Kidney capillary endothelial cell (primary cell): ENCODE data around the gene FUS.
"Not testable (repeated sequence)": the region's sequence is repeated elsewhere in the genome, so short reads cannot be mapped to it uniquely, and the experiment has no call there.

ENCODE experiments used
- DNase-seq: peaks from one replicate; pipeline ENCODE4 v3.0.0-alpha.2; 2018; ENCODE audit warnings: low spot score

Gene FUS

GRCh38 chr16:31143694-31144148 lies 36.2 kb upstream of the FUS start:
- DNase-seq, result no peak

GRCh38 chr16:31144418-31144817 lies 35.5 kb upstream of the FUS start:
- not testable (repeated sequence) for DNase-seq

- DNase-seq, result no peak
These were observed 34.4 kb upstream of the FUS start for GRCh38 chr16:31145398-31145990.

DNA sequence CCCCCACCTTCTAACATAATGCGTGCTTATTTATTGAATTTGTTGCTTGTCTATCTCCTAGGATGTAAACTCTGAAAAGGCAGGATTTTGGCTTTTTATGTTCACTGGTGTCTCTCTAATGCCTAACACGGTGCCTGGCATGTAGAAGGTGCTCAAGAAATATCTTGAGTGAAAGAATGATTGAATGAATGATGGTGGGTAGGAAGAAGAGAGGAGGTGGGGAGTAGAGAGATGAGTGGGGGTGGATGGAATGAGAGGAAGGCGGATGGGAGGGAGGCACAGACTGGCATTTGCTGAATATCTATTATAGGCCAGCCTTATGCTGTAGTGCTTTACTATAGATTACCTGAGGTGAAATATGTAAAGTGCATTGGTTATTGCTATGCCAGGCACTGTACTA lies 32.4 kb upstream of the FUS start:
- DNase-seq, result no peak

GRCh38 chr16:31148281-31148728 lies 31.6 kb upstream of the FUS start:
- no peak for DNase-seq

GRCh38 chr16:31148896-31149295 lies 31.0 kb upstream of the FUS start:
- no peak for DNase-seq

DNA sequence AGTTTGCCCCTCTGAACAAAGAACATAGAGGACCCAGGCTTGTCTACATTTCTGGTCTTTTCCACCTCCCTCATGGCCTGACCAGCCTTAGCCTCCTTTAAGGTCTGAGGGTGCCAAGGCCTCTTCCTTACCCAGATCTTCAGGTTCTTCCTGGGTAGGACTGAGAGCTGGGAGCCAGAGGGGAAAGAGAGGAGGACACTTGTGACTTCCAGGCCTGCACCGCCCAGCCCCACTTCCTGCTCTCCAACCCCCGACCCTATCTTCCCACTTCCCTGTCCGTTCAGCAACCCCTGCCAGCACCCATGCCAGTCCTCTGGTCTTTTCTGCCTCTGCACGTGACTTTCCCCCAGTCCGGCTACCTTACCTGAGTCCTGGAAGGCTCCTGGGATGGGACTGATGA lies 30.6 kb upstream of the FUS start:
- no peak for DNase-seq

DNA sequence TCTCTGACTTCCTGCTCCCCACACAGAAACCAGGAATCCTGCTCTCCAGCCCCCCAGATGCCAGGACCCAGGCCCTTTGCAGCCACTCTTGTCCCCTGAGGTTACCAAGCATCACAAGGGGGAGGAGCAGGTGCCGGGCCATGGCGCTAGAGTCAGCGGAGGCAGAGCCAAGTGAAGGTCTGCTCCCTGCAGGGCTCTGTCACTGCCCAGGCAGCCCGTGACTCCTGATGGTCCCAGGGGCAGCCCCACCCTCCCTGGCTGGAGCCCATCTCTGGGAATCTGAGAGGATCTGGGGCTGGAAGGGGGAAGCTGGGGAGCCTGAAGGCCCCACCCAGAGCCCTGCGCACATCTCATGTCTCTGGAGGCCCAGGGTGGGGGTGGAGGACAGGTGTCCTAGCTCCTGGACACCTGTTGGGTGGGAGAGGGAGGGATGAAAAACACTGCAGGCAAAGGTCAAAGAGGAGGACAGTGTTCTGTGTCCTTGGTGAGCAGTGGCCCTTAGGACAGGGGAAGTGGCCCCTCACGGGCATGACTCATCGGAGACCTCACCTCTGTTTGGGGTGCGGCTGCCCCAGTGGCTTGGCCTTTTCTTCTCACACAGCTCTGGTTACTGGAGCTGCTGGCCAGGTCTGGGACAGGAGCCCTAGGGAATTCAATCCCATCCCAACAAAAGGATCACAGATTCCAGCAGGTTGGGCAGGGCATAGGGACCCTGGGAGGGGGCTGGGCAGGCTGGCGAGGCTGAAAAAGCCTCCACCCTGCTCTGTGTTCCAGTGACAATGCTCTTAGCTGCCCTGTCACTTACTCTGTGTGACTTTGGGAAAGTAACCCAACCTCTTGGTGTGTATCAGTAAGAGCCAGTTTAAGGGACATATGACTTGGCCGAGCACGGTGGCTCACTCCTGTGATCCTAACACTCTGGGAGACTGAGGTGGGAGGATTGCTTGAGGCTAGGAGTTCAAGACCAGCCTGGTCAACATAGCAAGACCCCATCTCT lies 29.7 kb upstream of the FUS start, which contains the start of gene PRSS36:
Gene PRSS36, minus strand, starts transcription at position 173 of the 997 bp plus-strand sequence. Its CDS starts 31 bp downstream, at position 142.
- DNase-seq, result no peak

GRCh38 chr16:31150976-31151375 lies 29.0 kb upstream of the FUS start:
- DNase-seq, result not testable (repeated sequence)

GRCh38 chr16:31157136-31157535 lies 22.8 kb upstream of the FUS start:
- no peak for DNase-seq

- DNase-seq, result no peak
These were observed 12.6 kb upstream of the FUS start for GRCh38 chr16:31167315-31167714.

- no peak for DNase-seq
These were observed 11.1 kb upstream of the FUS start for GRCh38 chr16:31168848-31169247.

DNA sequence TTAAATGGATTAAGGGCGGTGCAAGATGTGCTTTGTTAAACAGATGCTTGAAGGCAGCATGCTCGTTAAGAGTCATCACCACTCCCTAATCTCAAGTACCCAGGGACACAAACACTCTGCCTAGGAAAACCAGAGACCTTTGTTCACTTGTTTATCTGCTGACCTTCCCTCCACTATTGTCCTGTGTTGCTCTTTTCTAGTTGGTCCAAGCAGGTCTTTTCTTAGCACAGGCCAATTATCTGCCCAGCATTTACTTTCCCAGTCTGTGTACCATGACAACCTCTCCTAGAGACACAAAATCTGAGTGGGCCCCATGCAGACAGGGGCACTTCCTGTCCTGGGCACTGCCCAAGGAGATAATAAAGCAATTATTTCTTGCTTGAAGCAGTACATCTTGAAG lies 9.9 kb upstream of the FUS start:
- DNase-seq, result not testable (repeated sequence)

DNA sequence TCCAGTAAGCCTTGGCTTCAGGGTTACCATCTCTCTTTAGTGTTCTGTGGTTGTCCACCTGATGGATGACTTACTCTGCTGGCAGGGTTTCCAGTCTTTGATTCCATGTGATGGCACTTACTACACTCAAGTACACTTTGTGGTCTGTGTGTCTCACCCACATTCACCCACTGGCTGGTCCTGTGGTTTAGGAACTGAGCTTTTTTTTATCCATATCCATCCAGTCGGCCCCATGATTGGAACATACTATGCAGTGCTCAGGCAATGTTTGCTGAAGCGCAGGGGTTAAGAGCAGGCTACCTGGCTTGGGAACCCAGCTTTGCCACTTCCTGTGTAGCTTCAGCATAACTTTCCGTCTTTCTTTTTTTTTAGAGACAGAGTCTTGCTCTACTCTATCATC lies 2.8 kb upstream of the FUS start:
- no peak for DNase-seq

- DNase-seq, result no peak
These were observed 656 bp upstream of the FUS start for GRCh38 chr16:31179219-31179746.

DNA sequence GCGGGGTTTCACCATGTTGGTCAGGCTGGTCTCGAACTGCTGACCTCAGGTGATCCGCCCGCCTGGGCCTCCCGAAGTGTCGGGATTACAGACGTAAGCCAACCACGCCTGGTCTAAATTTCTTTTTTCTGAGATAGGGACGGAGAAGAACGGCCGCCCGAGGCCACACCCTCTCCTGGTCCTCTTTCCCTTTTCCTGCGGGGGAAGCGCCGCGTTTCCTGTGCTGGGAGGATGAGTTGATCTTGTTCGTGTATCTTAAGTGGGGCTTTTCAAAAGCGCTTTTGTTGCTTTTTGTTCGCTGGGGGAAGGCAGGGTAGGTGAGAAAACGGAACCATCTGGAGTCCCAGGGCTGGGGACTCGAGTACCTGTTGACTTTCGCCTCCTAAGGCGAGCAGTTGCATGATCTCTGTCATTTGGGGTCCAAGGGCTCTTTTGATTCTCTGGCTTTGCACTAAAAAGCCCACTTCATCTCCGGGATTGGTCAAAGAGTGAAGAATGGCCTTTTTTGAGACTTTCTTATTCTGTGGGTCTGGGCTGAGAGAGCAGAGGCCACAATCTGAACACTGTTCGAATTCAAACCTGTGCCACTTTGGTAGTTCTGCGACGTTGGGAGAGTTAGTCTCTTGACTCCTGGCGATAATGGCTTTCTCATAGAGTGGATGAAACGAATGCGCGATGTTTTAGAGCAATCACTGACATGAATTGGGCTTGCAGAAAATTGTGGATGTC lies 1.3 kb downstream of the FUS start:
- no peak for DNase-seq

GRCh38 chr16:31182391-31182790 lies 2.5 kb downstream of the FUS start:
- DNase-seq, result no peak

DNA sequence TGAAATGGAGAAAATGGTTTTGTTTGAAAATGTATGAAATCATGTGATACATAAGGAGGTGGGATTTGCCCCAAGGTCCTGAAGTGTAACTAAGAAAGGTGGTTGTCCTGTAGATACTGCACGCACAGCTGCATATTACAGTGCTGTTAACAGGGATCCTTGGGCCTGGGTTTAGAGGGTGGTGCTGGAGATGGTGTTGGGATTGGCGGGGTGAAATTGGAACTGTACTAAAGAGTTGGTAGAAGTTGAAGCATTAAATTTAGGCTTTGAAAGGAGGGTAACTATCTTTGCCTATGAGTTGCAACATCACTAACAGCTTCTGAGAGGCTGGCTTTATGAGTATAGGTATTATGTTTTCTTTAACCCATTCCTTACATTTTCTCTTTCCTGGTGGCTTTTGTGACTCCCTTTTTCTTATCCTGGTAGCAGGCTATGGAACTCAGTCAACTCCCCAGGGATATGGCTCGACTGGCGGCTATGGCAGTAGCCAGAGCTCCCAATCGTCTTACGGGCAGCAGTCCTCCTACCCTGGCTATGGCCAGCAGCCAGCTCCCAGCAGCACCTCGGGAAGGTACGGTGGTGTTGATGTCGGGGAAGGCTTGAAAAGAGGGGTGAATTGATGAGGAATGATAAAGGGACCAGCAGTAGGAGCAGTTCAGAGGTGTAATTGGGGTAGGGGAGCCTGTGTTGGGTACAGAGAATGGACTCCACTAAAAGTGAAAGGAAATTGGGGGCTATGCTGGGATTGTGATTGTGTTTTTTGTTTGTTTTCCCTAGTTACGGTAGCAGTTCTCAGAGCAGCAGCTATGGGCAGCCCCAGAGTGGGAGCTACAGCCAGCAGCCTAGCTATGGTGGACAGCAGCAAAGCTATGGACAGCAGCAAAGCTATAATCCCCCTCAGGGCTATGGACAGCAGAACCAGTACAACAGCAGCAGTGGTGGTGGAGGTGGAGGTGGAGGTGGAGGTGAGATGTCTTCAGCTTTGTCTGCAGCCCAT lies 3.8 kb downstream of the FUS start:
- no peak for DNase-seq

DNA sequence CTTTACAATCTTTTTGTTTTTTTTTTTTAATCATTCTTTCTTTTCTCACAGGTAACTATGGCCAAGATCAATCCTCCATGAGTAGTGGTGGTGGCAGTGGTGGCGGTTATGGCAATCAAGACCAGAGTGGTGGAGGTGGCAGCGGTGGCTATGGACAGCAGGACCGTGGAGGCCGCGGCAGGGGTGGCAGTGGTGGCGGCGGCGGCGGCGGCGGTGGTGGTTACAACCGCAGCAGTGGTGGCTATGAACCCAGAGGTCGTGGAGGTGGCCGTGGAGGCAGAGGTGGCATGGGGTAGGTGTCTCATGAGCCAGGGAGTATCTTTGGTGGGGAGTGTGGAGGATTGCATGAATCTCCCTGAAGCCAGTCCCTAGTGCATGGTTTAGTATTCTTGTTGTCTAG lies 4.9 kb downstream of the FUS start:
- DNase-seq, result no peak

GRCh38 chr16:31185339-31185738 lies 5.4 kb downstream of the FUS start:
- DNase-seq, result no peak

DNA sequence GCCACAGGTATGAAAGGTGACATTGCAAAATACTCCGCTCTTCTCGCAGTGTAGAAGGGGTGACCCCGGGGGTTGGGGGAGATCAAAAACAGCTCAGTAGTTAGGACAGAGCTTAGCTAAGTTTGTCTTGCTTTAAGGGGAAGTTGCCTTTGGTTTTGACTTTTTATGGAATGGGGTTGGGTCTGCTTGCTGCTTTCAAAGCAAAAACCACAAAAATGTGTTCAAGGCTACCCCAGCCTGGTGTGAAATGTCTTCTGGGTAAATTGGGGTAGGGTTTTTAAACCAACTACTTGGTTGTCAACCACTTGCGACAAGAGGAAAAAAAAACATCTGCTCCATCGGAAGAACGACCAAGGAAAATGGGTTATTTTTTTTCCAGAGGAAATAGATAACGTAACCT lies 6.2 kb downstream of the FUS start:
- no peak for DNase-seq
